ENCODE data around the gene DCD.
"Not testable (repeated sequence)": the region's sequence is repeated elsewhere in the genome, so short reads cannot be mapped to it uniquely, and the experiment has no call there.

Gene DCD

DNA sequence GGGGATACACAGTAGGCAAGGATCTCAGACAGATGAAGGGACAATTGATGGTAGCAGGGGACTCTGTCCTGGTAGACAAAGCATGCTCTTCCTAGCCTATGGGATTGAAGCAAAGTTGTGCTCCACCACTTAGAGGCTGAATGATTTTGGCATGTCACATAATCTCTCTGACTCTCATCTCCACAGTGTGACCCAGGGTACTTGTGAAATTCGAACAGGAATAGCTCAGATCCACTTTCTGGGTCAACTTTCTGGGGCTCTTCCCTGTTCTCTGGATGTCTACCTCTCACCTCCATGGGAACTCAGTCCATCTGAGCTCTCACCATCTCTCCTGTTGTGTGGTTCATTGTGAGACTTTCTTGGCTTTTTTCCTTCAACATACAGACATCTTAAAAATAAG, 1.7 kb upstream of the DCD start:
- no peak for DNase-seq (ENCODE audit: extremely low spot score)
- ChIA-PET POLR2A (no interaction called here), CTCF (interaction anchor here (4.4 kb wide), 1 partner anchor 9 kb away, joined by 32 read pairs; no protein-coding TSS in a partner anchor)
- TF ChIP-seq, protein P1, sequence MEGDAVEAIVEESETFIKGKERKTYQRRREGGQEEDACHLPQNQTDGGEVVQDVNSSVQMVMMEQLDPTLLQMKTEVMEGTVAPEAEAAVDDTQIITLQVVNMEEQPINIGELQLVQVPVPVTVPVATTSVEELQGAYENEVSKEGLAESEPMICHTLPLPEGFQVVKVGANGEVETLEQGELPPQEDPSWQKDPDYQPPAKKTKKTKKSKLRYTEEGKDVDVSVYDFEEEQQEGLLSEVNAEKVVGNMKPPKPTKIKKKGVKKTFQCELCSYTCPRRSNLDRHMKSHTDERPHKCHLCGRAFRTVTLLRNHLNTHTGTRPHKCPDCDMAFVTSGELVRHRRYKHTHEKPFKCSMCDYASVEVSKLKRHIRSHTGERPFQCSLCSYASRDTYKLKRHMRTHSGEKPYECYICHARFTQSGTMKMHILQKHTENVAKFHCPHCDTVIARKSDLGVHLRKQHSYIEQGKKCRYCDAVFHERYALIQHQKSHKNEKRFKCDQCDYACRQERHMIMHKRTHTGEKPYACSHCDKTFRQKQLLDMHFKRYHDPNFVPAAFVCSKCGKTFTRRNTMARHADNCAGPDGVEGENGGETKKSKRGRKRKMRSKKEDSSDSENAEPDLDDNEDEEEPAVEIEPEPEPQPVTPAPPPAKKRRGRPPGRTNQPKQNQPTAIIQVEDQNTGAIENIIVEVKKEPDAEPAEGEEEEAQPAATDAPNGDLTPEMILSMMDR (IDR thresholded peaks at IDR 0.05; ENCODE audit: control extremely low read depth, extremely low read depth, low read depth, missing control alignments): no peak

DNA sequence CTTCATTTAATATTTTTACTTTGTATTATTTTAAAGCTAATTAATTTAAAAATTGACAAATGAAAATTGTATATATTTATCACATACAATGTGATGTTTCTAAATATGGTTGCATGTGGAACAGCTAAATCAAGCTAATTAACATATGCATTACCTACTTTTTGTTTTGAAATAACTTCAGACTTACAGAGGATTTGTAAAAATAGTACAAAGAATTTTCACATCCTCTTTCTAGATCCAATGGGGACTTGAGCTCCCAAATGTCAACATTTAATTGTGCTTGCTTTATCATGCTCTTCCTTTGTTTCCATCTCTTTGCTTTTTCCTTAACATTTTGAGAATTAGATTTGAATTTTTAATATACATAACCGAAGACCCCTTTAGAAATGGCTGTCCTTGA, 6.6 kb downstream of the DCD start:
- CTCF ChIA-PET: interaction anchor here (0.9 to 7.2 kb wide), 8 partner anchors 16 to 427 kb away, joined by 3 to 74 read pairs (median 3); no protein-coding TSS in a partner anchor
- TF ChIP-seq, protein P1 (IDR thresholded peaks at IDR 0.05; ENCODE audit: control extremely low read depth, extremely low read depth, low read depth, missing control alignments): no peak
- POLR2A ChIA-PET: no interaction called here
- no peak for DNase-seq (ENCODE audit: extremely low spot score)

DNA sequence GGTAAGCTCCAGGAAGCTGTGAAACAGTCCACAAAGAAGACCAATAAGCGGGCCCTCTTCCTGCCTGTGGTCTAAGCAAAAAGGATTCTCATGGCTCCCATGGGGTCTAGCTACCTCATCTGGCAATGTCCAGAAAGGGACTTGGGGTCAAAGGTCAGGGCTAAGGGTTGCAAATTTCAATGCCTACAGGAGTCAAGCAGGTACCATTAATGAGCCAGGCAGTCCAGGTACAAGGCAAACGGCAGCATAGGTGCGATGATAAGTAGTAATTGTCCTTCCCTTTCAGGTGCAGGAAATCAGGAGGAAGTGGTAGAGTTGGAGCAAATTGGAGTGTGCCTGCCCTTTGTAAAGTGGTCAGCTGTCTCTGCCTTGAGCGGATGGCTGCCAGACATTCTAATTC, 7.1 kb downstream of the DCD start:
- TF ChIP-seq, protein P1 (IDR thresholded peaks at IDR 0.05; ENCODE audit: control extremely low read depth, extremely low read depth, low read depth, missing control alignments): no peak
- no peak for DNase-seq (ENCODE audit: extremely low spot score)
- ChIA-PET CTCF (interaction anchor here (0.9 to 7.2 kb wide), 9 partner anchors 16 to 427 kb away, joined by 3 to 74 read pairs (median 3); partner anchors contain the start of gene MUCL1), POLR2A (no interaction called here)

DNA sequence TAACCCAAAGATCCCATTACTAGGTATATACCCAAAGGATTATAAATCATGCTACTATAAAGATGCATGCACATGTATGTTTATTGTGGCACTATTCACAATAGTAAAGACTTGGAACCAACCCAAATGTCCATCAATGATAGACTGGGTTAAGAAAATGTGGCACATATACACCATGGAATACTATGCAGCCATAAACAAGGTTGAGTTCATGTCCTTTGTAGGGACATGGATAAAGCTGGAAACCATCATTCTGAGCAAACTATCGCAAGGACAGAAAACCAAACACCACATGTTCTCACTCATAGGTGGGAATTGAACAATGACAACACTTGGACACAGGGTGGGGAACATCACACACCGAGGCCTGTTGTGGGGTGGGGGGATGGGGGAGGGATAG, 9.1 kb downstream of the DCD start:
- CTCF ChIA-PET; POLR2A ChIA-PET; DNase-seq (ENCODE audit: extremely low spot score): not testable (repeated sequence)

DNA sequence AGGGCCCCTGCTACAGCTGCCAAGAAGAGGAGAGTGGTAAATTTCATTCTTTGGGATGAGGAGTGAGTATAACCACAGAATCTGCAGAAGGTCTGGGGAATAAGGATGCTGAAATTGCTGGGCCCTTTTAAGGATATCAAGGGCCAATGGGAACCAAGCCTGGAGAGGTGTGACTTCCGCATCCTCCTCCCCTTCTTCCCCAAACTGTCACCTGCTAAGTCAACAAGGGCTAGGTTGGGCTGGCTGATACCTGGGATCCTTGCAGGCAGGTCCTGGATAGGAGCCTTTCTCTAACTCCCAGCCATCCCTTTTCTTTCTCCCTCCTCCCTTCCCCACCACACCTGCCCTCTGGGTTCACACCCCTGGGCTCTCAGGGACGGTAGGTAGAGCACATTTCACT, 13.4 kb downstream of the DCD start, which contains the start of gene LACRT:
Gene LACRT, minus strand, starts transcription at position 101 of the 400 bp plus-strand sequence. Its CDS starts 54 bp downstream, at position 47.
- CTCF ChIA-PET: no interaction called here
- no peak for DNase-seq (ENCODE audit: extremely low spot score)
- TF ChIP-seq, protein P1 (IDR thresholded peaks at IDR 0.05; ENCODE audit: control extremely low read depth, extremely low read depth, low read depth, missing control alignments): no peak
- POLR2A ChIA-PET: no interaction called here

DNA sequence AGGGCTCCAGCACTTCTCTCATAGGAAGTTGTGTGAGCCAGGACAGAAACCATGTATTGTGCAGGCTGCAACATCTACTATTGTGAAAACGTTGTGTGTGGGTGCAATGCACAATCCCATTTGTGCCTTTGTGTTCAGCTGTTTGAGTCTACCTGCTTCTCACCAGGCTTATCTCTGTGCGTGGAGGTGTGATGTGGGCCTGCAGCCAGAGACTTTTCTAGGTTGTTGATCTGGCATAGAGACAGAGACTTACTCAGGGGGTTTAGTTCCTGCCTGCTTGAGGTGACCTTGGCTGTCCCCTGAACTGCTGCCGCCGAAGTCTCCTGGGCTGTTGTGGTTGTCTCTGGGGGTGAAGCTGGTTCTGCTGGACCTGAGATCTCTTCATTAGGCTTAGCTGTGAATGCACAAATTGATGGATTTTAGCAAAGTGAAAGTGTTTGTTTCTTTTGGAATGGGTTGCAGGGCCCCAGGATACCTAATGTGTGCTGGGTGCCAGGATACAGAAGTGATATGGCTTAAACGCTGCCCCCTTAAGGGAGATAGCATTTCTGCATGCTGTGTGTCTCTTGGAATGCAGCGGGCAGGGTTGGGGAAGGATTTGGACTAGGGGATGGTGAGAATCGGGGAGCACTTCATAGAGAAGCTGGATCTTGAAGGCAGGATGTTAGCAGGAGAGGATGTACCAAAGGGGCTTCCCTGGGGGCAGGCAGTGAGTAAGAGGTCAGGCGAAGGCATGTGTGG, 16.0 kb downstream of the DCD start:
- ChIA-PET POLR2A (no interaction called here), CTCF (interaction anchor here (0.8 to 0.9 kb wide), 2 partner anchors 24 to 32 kb away, joined by 3 read pairs; no protein-coding TSS in a partner anchor)
- DNase-seq (ENCODE audit: extremely low spot score): no peak
- TF ChIP-seq, protein P1 (IDR thresholded peaks at IDR 0.05; ENCODE audit: control extremely low read depth, extremely low read depth, low read depth, missing control alignments): no peak

DNA sequence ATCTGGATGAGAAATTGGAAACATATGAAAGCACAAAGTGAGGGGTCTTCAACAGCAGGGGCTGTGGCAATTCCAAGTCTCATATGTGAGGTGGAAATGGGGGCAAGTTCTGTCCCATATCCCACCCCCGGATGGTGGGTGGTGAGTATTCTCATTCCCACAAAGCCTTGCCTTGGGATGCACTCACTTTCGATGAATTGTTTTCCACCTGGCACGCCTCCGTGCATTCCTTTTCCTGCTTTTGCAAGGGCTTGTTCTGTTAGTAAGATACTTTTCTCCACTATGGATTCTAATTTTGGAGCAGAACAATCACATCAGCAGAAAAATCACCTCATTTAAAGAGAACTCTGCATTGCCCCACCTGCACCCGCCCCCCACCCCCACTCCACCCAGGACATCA, 16.6 kb downstream of the DCD start:
- CTCF ChIA-PET: interaction anchor here (0.8 to 0.9 kb wide), 2 partner anchors 25 to 31 kb away, joined by 3 read pairs; no protein-coding TSS in a partner anchor
- POLR2A ChIA-PET: no interaction called here
- TF ChIP-seq, protein P1 (IDR thresholded peaks at IDR 0.05; ENCODE audit: control extremely low read depth, extremely low read depth, low read depth, missing control alignments): no peak
- no peak for DNase-seq (ENCODE audit: extremely low spot score)
